NCI-H1092 treated with DMSO at 0.1 percent for 48 hours (cell line): Measurements from ENCODE around the gene LINGO4.
A peak's percentile ranks its signal among the peaks of the same experiment; 100 is the strongest.
"Not testable (repeated sequence)": the region's sequence is repeated elsewhere in the genome, so short reads cannot be mapped to it uniquely, and the experiment has no call there.

Experiments used
- DNase-seq: peaks from one replicate; lab custom pipeline; 2025; lab: John Stamatoyannopoulos, UW

The LINGO4 gene

GRCh38 chr1:151782026-151782425, 23.2 kb downstream of the LINGO4 start:
- DNase-seq, result not testable (repeated sequence)

GRCh38 chr1:151780736-151781135, 24.5 kb downstream of the LINGO4 start:
- DNase-seq, result not testable (repeated sequence)

- DNase-seq, result no peak
Measured at GRCh38 chr1:151779852-151780251, 25.4 kb downstream of the LINGO4 start.

GRCh38 chr1:151777317-151777716, 27.9 kb downstream of the LINGO4 start:
- no peak for DNase-seq

GRCh38 chr1:151776665-151777062, 28.6 kb downstream of the LINGO4 start:
- no peak for DNase-seq

GRCh38 chr1:151775894-151776664, 29.1 kb downstream of the LINGO4 start:
- no peak for DNase-seq

GRCh38 chr1:151774256-151774922, 30.8 kb downstream of the LINGO4 start:
- no peak for DNase-seq

GRCh38 chr1:151773702-151774101, 31.5 kb downstream of the LINGO4 start:
- no peak for DNase-seq

- not testable (repeated sequence) for DNase-seq
Measured at GRCh38 chr1:151769270-151769669, 35.9 kb downstream of the LINGO4 start.

- not testable (repeated sequence) for DNase-seq
Measured at GRCh38 chr1:151768351-151769066, 36.7 kb downstream of the LINGO4 start.

- no peak for DNase-seq
Measured at GRCh38 chr1:151763990-151764389, 41.2 kb downstream of the LINGO4 start.

GRCh38 chr1:151762941-151763921, 42.0 kb downstream of the LINGO4 start, which contains the start of gene MRPL9:
TSS of gene MRPL9 (minus strand) at chr1:151763496. CDS start at chr1:151763479, 17 bp downstream.
- DNase-seq, result peak; percentile 87

GRCh38 chr1:151760597-151761385, 44.4 kb downstream of the LINGO4 start:
- no peak for DNase-seq

- no peak for DNase-seq
Measured at GRCh38 chr1:151759241-151759640, 46.0 kb downstream of the LINGO4 start.

- DNase-seq, result no peak
Measured at GRCh38 chr1:151756291-151756690, 48.9 kb downstream of the LINGO4 start.
